Right cardiac atrium (tissue), 5 donors: ENCODE data around the gene SLC47A1. TPM values are rescaled to one million over a fixed set of nuclear protein-coding genes. Genes with fewer than 3 reads are reported as not detected.

Source experiments
- ATAC-seq, 2 donors: fragments of 200-7000 bp; cut with Tn5 transposase; one replicate each; pipeline versions ENCODE4 v1.8.0 to v1.9.1; 2020; ENCODE audit warnings: moderate library complexity in 2 of 2, mild to moderate bottlenecking in 1 of 2
- DNase-seq, 3 donors: peaks; one replicate each; pipeline ENCODE4 v3.0.0-alpha.2; 2020
- H3K27ac ChIP-seq: one replicate; pipeline ENCODE4 v1.5.1; 2013; ENCODE audit warnings: mild to moderate bottlenecking, low read length, control low read depth, moderate library complexity
- H3K27me3 ChIP-seq: one replicate; pipeline ENCODE4 v1.6.1; 2013; ENCODE audit not compliant: control insufficient read depth, insufficient read depth
- H3K4me1 ChIP-seq: one replicate; pipeline ENCODE4 v1.6.1; 2013; ENCODE audit warnings: low read length; ENCODE audit not compliant: control insufficient read depth, insufficient read depth
- H3K4me3 ChIP-seq: one replicate; pipeline ENCODE4 v1.5.1; 2013; ENCODE audit warnings: low read length, control low read depth
- H3K9me3 ChIP-seq: one replicate; pipeline ENCODE4 v1.6.1; 2013; ENCODE audit warnings: low read length; ENCODE audit not compliant: control insufficient read depth
- whole genome bisulfite sequencing: extraction: QIAGEN DNeasy Blood & Tissue Kit; methylation state at CpG from one replicate; pipeline ENCODE4 v1.1.7; 2013; 5-methylcytosine and 5-hydroxymethylcytosine counted together
- intact Hi-C, 4 donors: fragments of 100-400 bp; cut with DNase I; formaldehyde crosslinking; loops; one replicate each; pipeline versions ENCODE4 v1.11.0 to v1.14.0; 2022 to 2023
- polyA plus RNA-seq: library from polyadenylated mRNA; stranded (reverse); fragments of 200-250 nt; gene quantifications from one replicate; pipeline ENCODE4 v1.2.3, GENCODE V29; 2013
- total RNA-seq, 4 donors: library from RNA; stranded (reverse); fragmentation: NEBNext Ultra II Directional; extraction: Animal tissue kit (Norgen Biotek cat#: 25700); gene quantifications; one replicate each; pipeline ENCODE4 v1.2.1, GENCODE V29; 2021
- donor health status: healthy with polysubstance abuse.
- donor health status: DM: no; HTN: yes; CAD: no.
- donor health status: DM: no; HTN: no; CAD: no.
- donor health status: DM: no; HTN: yes; CAD: no; lungs with severe emphysema.
- donor health status: DM: yes; HTN: yes; CAD: no.

Gene SLC47A1
- total and polyA plus RNA-seq, 5 donors: 0.77 to 2.5 (median 2.1) TPM

GRCh38 chr17:19541445-19541844 is 7.8 kb downstream of the SLC47A1 start:
- WGBS: 68% methylated on average over 6 of the region's 6 CpGs
- Histone ChIP-seq H3K27ac (no peak overlapping the region), H3K9me3 (no peaks in the 10 kb centered on the region), H3K27me3 (no peaks in the 10 kb centered on the region), H3K4me3 (no peak overlapping the region), H3K4me1 (no peaks in the 10 kb centered on the region)
- DNase-seq: no peak
- no peak for ATAC-seq
- intact Hi-C loops: no loop called here

- DNase-seq (no peak), ATAC-seq (no peak)
- Histone ChIP-seq H3K27ac (no peak overlapping the region), H3K27me3 (no peaks in the 10 kb centered on the region), H3K9me3 (no peaks in the 10 kb centered on the region), H3K4me3 (no peak overlapping the region), H3K4me1 (no peaks in the 10 kb centered on the region)
- WGBS: 93% methylated on average over 8 of the region's 8 CpGs
- intact Hi-C loops: no loop called here
Observed at GRCh38 chr17:19542247-19542646, 8.6 kb downstream of the SLC47A1 start.

- no peak for ATAC-seq
- Histone ChIP-seq H3K4me3 (no peak overlapping the region), H3K27me3 (no peaks in the 10 kb centered on the region), H3K27ac (no peak overlapping the region), H3K4me1 (no peaks in the 10 kb centered on the region), H3K9me3 (no peaks in the 10 kb centered on the region)
- no peak for DNase-seq
- intact Hi-C loops: no loop called here
- 94% methylated on average over 8 of the region's 8 CpGs for WGBS
Observed at GRCh38 chr17:19544366-19544765, 10.7 kb downstream of the SLC47A1 start.

DNA sequence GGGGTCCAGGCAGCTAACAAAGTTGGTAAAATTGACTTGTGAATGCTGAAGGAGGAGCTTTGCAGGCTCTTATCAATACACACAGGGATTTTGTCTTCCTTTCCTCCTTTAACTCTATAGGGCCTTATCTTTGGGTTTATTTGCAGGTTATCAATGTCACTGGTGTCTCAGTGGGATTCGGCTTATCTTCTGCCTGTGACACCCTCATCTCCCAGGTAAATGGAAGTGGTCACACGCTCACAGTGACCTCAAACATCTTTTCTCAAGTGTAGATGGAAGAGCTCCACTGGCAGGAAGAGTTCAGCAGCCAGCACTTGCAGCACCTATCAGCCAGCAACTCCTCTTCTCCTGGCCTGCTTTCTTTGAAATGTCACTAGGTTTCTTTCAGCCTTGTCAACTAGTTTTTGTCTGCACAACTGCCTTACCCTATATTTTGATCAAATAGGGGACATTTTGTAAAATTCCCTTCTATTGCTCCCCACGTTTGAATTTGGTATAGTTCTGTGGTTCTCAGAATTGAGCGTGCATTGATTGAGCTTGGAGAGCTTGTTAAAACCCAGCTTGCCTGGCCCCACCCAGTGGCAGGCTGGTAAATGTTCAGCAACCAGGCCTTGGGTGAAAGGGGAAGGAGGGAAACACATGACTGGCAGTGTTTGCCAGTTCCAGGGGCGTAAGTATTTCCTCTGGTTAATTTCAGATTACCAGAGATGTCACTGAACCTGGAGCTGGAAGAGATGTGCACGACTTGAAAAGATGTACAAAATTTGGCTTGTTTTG is 12.8 kb downstream of the SLC47A1 start:
- Histone ChIP-seq H3K9me3 (no peaks in the 10 kb centered on the region), H3K27me3 (no peaks in the 10 kb centered on the region), H3K4me3 (no peak overlapping the region), H3K27ac (no peak overlapping the region), H3K4me1 (no peaks in the 10 kb centered on the region)
- WGBS: 36% methylated on average over 6 of the region's 6 CpGs
- intact Hi-C loops: no loop called here
- ATAC-seq (peak; percentile 54 to 72), DNase-seq (peak; percentile 34 to 79 (median 66))

GRCh38 chr17:19549746-19550623 is 16.3 kb downstream of the SLC47A1 start:
- Histone ChIP-seq H3K27me3 (no peaks in the 10 kb centered on the region), H3K9me3 (no peaks in the 10 kb centered on the region), H3K27ac (no peak overlapping the region), H3K4me3 (no peak overlapping the region), H3K4me1 (no peaks in the 10 kb centered on the region)
- 89% methylated on average over 7 of the region's 7 CpGs for WGBS
- intact Hi-C loops: no loop called here
- DNase-seq (no peak), ATAC-seq (no peak)

DNA sequence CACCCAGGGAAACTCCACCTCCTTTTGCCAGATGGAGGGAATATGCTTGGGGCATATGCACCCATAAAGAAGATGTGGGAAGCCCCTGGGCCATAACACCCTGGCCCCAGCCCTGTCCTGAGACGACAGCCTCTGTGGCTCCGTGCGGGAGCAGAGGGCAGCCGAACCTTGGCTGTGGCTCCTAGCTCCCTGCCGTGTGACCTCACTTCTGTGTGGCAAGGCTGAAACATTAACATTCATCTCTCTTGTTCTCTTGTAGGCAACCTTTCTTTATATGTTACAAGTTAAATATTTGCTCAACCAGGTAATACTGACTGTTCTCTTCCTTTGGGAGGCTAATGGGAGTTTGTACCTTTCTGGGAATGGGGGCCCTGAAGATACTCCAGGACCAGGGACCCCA is 17.5 kb downstream of the SLC47A1 start:
- Histone ChIP-seq H3K4me1 (no peaks in the 10 kb centered on the region), H3K9me3 (no peaks in the 10 kb centered on the region), H3K27me3 (no peaks in the 10 kb centered on the region), H3K27ac (no peak overlapping the region), H3K4me3 (no peak overlapping the region)
- intact Hi-C loops: no loop called here
- DNase-seq: no peak
- ATAC-seq: peak in 1 of 2 donors; percentile 22
- WGBS: 84% methylated on average over 5 of the region's 5 CpGs

- 65% methylated on average over 9 of the region's 9 CpGs for WGBS
- no peak overlapping the region for H3K27ac ChIP-seq
- DNase-seq: peak in 1 of 3 donors; percentile 59
- H3K4me1 ChIP-seq: no peaks in the 10 kb centered on the region
- no peaks in the 10 kb centered on the region for H3K27me3 ChIP-seq
- peak; percentile 51 to 67 for ATAC-seq
- intact Hi-C loops: no loop called here
- H3K9me3 ChIP-seq: no peaks in the 10 kb centered on the region
- H3K4me3 ChIP-seq: no peak overlapping the region
Observed at GRCh38 chr17:19551591-19552148, 18.0 kb downstream of the SLC47A1 start.

- ATAC-seq (no peak), DNase-seq (no peak)
- intact Hi-C loops: no loop called here
- H3K27me3 ChIP-seq: no peaks in the 10 kb centered on the region
- H3K27ac ChIP-seq: no peak overlapping the region
- H3K4me1 ChIP-seq: no peaks in the 10 kb centered on the region
- no peak overlapping the region for H3K4me3 ChIP-seq
- WGBS: 95% methylated on average over 8 of the region's 8 CpGs
- H3K9me3 ChIP-seq: no peaks in the 10 kb centered on the region
Observed at GRCh38 chr17:19553036-19553435, 19.4 kb downstream of the SLC47A1 start.

- intact Hi-C loops: no loop called here
- 29% methylated on average over 9 of the region's 9 CpGs for WGBS
- peak overlapping the region; percentile 33 for H3K27ac ChIP-seq
- no peaks in the 10 kb centered on the region for H3K9me3 ChIP-seq
- no peak overlapping the region for H3K4me3 ChIP-seq
- peak; percentile 55 to 87 for ATAC-seq
- H3K27me3 ChIP-seq: no peaks in the 10 kb centered on the region
- no peaks in the 10 kb centered on the region for H3K4me1 ChIP-seq
- no peak for DNase-seq
Observed at GRCh38 chr17:19554393-19554792, 20.7 kb downstream of the SLC47A1 start.

GRCh38 chr17:19555746-19556145 is 22.1 kb downstream of the SLC47A1 start:
- Histone ChIP-seq H3K9me3 (no peaks in the 10 kb centered on the region), H3K27me3 (no peaks in the 10 kb centered on the region), H3K27ac (no peak overlapping the region), H3K4me3 (no peak overlapping the region), H3K4me1 (no peaks in the 10 kb centered on the region)
- 90% methylated on average over 11 of the region's 11 CpGs for WGBS
- intact Hi-C loops: no loop called here
- ATAC-seq (no peak), DNase-seq (no peak)

DNA sequence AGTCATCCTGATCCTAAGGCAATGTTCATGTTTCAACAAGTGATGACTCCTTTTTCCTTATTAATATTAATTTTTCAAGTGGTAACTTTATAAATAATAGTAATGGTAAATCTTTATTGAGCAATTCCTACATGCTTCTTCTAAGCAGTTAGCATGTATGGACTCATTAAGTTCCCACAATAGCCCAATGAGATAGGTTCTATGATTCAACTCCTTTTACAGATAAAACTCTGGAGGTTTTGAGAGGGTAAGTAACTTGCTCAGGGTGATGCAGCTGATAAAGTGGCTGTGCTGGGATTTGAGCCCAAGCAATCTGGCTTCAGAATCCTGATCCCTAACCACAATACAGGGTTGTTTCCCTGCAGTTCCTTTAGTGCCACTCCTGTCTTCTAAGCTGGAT is 25.3 kb downstream of the SLC47A1 start:
- ATAC-seq (no peak), DNase-seq (no peak)
- Histone ChIP-seq H3K4me3 (no peak overlapping the region), H3K9me3 (no peaks in the 10 kb centered on the region), H3K4me1 (no peaks in the 10 kb centered on the region), H3K27me3 (no peaks in the 10 kb centered on the region), H3K27ac (no peak overlapping the region)
- intact Hi-C loops: no loop called here
